HL-60/S4 treated with retinoic acid at 250 ng/mL for 4 days and 3 days (cell line): Measurements from ENCODE around the gene LCORL.
"Not testable (repeated sequence)": the region's sequence is repeated elsewhere in the genome, so short reads cannot be mapped to it uniquely, and the experiment has no call there.

Experiments
- in situ Hi-C: fragments of 300-500 bp; cut with MboI; formaldehyde crosslinking; loops from 2 replicates; pipeline ENCODE4 v1.7.0; 2022; ENCODE audit warnings: low sequenced_read_pairs

LCORL gene

GRCh38 chr4:18020145-18020670 is 1.3 kb downstream of the LCORL start:
- in situ Hi-C loops = no loop called here

- in situ Hi-C loops = no loop called here
Measured at GRCh38 chr4:18014269-18014668, 7.3 kb downstream of the LCORL start.

GRCh38 chr4:18012807-18013462 is 8.6 kb downstream of the LCORL start:
- in situ Hi-C loops = no loop called here

- in situ Hi-C loops = no loop called here
Measured at GRCh38 chr4:18012134-18012806, 9.3 kb downstream of the LCORL start.

- in situ Hi-C loops = no loop called here
Measured at GRCh38 chr4:18007625-18008024, 13.9 kb downstream of the LCORL start.

GRCh38 chr4:18006432-18006831 is 15.1 kb downstream of the LCORL start:
- in situ Hi-C loops = not testable (repeated sequence)

GRCh38 chr4:17997129-17997528 is 24.4 kb downstream of the LCORL start:
- in situ Hi-C loops = no loop called here

GRCh38 chr4:17995165-17995564 is 26.4 kb downstream of the LCORL start:
- in situ Hi-C loops = no loop called here

GRCh38 chr4:17985832-17986231 is 35.7 kb downstream of the LCORL start:
- in situ Hi-C loops = no loop called here

GRCh38 chr4:17981063-17981462 is 40.5 kb downstream of the LCORL start:
- in situ Hi-C loops = no loop called here

- in situ Hi-C loops = no loop called here
Measured at GRCh38 chr4:17968721-17969120, 52.8 kb downstream of the LCORL start.

GRCh38 chr4:17967078-17967477 is 54.5 kb downstream of the LCORL start:
- in situ Hi-C loops = no loop called here

- in situ Hi-C loops = no loop called here
Measured at GRCh38 chr4:17966312-17966711, 55.2 kb downstream of the LCORL start.

GRCh38 chr4:17964576-17964975 is 57.0 kb downstream of the LCORL start:
- in situ Hi-C loops = no loop called here

- in situ Hi-C loops = no loop called here
Measured at GRCh38 chr4:17962171-17962570, 59.4 kb downstream of the LCORL start.

GRCh38 chr4:17961249-17961648 is 60.3 kb downstream of the LCORL start:
- in situ Hi-C loops = no loop called here

- in situ Hi-C loops = no loop called here
Measured at GRCh38 chr4:17958181-17958580, 63.4 kb downstream of the LCORL start.

GRCh38 chr4:17957688-17958087 is 63.9 kb downstream of the LCORL start:
- in situ Hi-C loops = no loop called here

- in situ Hi-C loops = no loop called here
Measured at GRCh38 chr4:17956245-17956644, 65.3 kb downstream of the LCORL start.

- in situ Hi-C loops = no loop called here
Measured at GRCh38 chr4:17945303-17945702, 76.3 kb downstream of the LCORL start.

- in situ Hi-C loops = no loop called here
Measured at GRCh38 chr4:17941731-17942130, 79.8 kb downstream of the LCORL start.

- in situ Hi-C loops = no loop called here
Measured at GRCh38 chr4:17939054-17939453, 82.5 kb downstream of the LCORL start.
